CD14-positive monocyte (primary cell): ENCODE data around the gene DHRS2. TPM values are rescaled to one million over a fixed set of nuclear protein-coding genes. Genes with fewer than 3 reads are reported as not detected.

Source experiments
- DNase-seq, 3 donors: peaks; one replicate each; pipeline ENCODE4 v3.0.0-alpha.2; 2011 to 2022
- H2AFZ ChIP-seq: 2 replicates; pipeline ENCODE4 v1.6.0; 2012; ENCODE audit warnings: mild to moderate bottlenecking, low read depth, low read length, inconsistent platforms; ENCODE audit not compliant: insufficient read depth, poor library complexity, severe bottlenecking
- H3K27ac ChIP-seq, 2 donors: 1 replicate in 1 of 2; 2 replicates in 1 of 2; pipeline ENCODE4 v1.5.1; 2012 to 2013; ENCODE audit warnings: low read length in 2 of 2, control low read depth in 1 of 2, inconsistent platforms in 1 of 2, low read depth in 1 of 2, mild to moderate bottlenecking in 1 of 2
- H3K27me3 ChIP-seq, 2 donors: one replicate each; pipeline versions ENCODE4 v1.6.0 to v1.6.1; 2011 to 2013; ENCODE audit warnings: low read length in 2 of 2; ENCODE audit not compliant: control insufficient read depth in 2 of 2, insufficient read depth in 2 of 2
- H3K36me3 ChIP-seq, 2 donors: replicated peaks in 1 of 2; 1 replicate in 1 of 2; 2 replicates in 1 of 2; pipeline versions ENCODE4 v1.5.1 to v1.6.1; 2012 to 2013; ENCODE audit warnings: low read length in 2 of 2, control low read depth in 1 of 2, inconsistent platforms in 1 of 2, mild to moderate bottlenecking in 1 of 2; ENCODE audit not compliant: insufficient read depth in 2 of 2, control insufficient read depth in 1 of 2
- H3K4me1 ChIP-seq, 2 donors: 1 replicate in 1 of 2; 2 replicates in 1 of 2; pipeline versions ENCODE4 v1.5.1 to v1.6.1; 2012 to 2013; ENCODE audit warnings: low read length in 2 of 2, control low read depth in 1 of 2, inconsistent platforms in 1 of 2, mild to moderate bottlenecking in 1 of 2, moderate library complexity in 1 of 2; ENCODE audit not compliant: insufficient read depth in 2 of 2, control insufficient read depth in 1 of 2
- H3K4me2 ChIP-seq: replicated peaks from 2 replicates; pipeline ENCODE3; 2012; ENCODE audit warnings: low read length, moderate library complexity, mild to moderate bottlenecking; ENCODE audit not compliant: poor library complexity, severe bottlenecking; ENCODE audit errors: extremely low read depth
- H3K4me3 ChIP-seq, 3 experiments: fragments of 200-600 bp in 1 of 3; sonication (generic) in 1 of 3; replicated peaks in 1 of 3; 1 replicate in 2 of 3; 2 replicates in 1 of 3; pipeline ENCODE4 v1.5.1; 2011 to 2013; ENCODE audit warnings: low read length in 3 of 3, mild to moderate bottlenecking in 3 of 3, control low read depth in 2 of 3, low read depth in 2 of 3, inconsistent platforms in 1 of 3, moderate library complexity in 1 of 3
- H3K79me2 ChIP-seq: 2 replicates; pipeline ENCODE4 v1.6.0; 2012; ENCODE audit warnings: mild to moderate bottlenecking, control low read depth, inconsistent platforms, low read length, moderate library complexity; ENCODE audit not compliant: insufficient read depth
- H3K9ac ChIP-seq: 2 replicates; pipeline ENCODE4 v1.6.0; 2017; ENCODE audit warnings: low read length, mild to moderate bottlenecking; ENCODE audit not compliant: insufficient read depth, poor library complexity, severe bottlenecking
- H3K9me3 ChIP-seq, 2 donors: replicated peaks in 1 of 2; 1 replicate in 1 of 2; 2 replicates in 1 of 2; pipeline versions ENCODE4 v1.5.1 to v1.6.1; 2012 to 2013; ENCODE audit warnings: low read length in 2 of 2, control low read depth in 1 of 2; ENCODE audit not compliant: control insufficient read depth in 1 of 2, insufficient read depth in 1 of 2
- H4K20me1 ChIP-seq: 2 replicates; pipeline ENCODE4 v1.6.0; 2012; ENCODE audit warnings: mild to moderate bottlenecking, low read length, control low read depth, moderate library complexity; ENCODE audit not compliant: insufficient read depth
- H3K27ac Mint-ChIP-seq, 7 donors: one replicate each; pipeline ENCODE4 v1.8.0; 2020; ENCODE audit warnings: mild to moderate bottlenecking in 7 of 7, mixed read lengths in 7 of 7, moderate library complexity in 6 of 7, inconsistent platforms in 2 of 7
- H3K27me3 Mint-ChIP-seq, 3 donors: one replicate each; pipeline ENCODE4 v1.8.0; 2021 to 2022; ENCODE audit warnings: low read depth in 3 of 3, mild to moderate bottlenecking in 3 of 3, mixed read lengths in 3 of 3, moderate library complexity in 3 of 3, inconsistent platforms in 1 of 3
- H3K36me3 Mint-ChIP-seq, 2 donors: one replicate each; pipeline ENCODE4 v1.8.0; 2020; ENCODE audit warnings: mixed read lengths in 2 of 2, inconsistent platforms in 1 of 2, mild to moderate bottlenecking in 1 of 2
- H3K4me1 Mint-ChIP-seq: one replicate; pipeline ENCODE4 v1.8.0; 2020; ENCODE audit warnings: mild to moderate bottlenecking, mixed read lengths
- H3K4me3 Mint-ChIP-seq, 2 donors: one replicate each; pipeline ENCODE4 v1.8.0; 2020; ENCODE audit warnings: mild to moderate bottlenecking in 2 of 2, mixed read lengths in 2 of 2, moderate library complexity in 1 of 2
- H3K9me3 Mint-ChIP-seq, 7 donors: one replicate each; pipeline ENCODE4 v1.8.0; 2020 to 2022; ENCODE audit warnings: mixed read lengths in 7 of 7, mild to moderate bottlenecking in 6 of 7, moderate library complexity in 6 of 7, inconsistent platforms in 2 of 7
- WGBS: methylation state at CpG from one replicate; pipeline ENCODE4 v1.1.5; 2013; ENCODE audit warnings: missing lambda C conversion rate; ENCODE audit not compliant: insufficient coverage; 5-methylcytosine and 5-hydroxymethylcytosine counted together
- intact Hi-C, 2 donors: fragments of 100-400 bp; cut with micrococcal nuclease; formaldehyde crosslinking; loops; one replicate each; pipeline versions ENCODE4 v1.15.0 to v1.15.1; 2023
- polyA plus RNA-seq, 3 donors: library from polyadenylated mRNA; depleted of rRNA in 1 of 3; unstranded in 2 of 3; stranded (reverse) in 1 of 3; fragments of 300-500 nt in 2 of 3; fragments of >200 nt in 1 of 3; fragmentation: Illumina TruSeq in 2 of 3; gene quantifications; 1 replicate in 2 of 3; 2 replicates in 1 of 3; pipeline ENCODE4 v1.2.3, GENCODE V29; 2012 to 2021
- TF ChIP-seq, protein P1 (sequence below): fragments of 200-600 bp; IDR thresholded peaks from one replicate; pipeline ENCODE4 v1.8.0; 2022; ENCODE audit warnings: antibody characterized with exemption, mild to moderate bottlenecking

Gene DHRS2
- polyA plus RNA-seq, 3 donors = not detected

DNA sequence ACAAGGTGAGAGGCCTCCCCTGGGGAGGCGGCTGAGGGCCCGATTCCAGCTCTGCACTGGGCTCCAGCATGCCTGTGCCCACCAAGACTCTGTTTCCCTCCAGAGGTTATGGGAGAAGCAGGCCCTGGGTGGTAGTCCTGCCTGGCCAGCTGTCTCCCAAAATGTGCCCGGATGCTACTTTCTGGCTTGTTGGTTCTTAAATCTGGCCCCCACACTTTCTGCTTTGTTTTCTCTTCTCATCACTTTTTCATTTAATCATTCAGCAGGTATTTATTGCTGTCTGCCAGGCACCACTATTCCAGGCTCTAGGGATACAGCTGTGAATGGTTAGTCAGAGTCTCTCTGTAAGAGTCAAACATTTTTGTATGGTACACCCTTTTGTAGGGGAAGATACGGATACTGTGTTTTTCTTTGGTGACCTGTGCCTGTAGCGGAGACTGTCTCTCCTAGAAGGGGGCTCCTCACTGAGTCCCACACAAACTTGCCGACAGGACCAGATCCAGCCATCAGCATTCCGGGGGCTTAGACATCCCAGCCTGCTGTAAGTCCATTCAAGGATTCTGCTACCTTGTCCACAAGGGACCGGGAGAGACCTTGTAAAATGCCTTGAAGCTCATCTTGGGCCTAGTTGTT is 3.8 kb downstream of the DHRS2 start:
- no peaks in the 10 kb centered on the region for H3K36me3 Mint-ChIP-seq
- TF ChIP-seq, protein P1, sequence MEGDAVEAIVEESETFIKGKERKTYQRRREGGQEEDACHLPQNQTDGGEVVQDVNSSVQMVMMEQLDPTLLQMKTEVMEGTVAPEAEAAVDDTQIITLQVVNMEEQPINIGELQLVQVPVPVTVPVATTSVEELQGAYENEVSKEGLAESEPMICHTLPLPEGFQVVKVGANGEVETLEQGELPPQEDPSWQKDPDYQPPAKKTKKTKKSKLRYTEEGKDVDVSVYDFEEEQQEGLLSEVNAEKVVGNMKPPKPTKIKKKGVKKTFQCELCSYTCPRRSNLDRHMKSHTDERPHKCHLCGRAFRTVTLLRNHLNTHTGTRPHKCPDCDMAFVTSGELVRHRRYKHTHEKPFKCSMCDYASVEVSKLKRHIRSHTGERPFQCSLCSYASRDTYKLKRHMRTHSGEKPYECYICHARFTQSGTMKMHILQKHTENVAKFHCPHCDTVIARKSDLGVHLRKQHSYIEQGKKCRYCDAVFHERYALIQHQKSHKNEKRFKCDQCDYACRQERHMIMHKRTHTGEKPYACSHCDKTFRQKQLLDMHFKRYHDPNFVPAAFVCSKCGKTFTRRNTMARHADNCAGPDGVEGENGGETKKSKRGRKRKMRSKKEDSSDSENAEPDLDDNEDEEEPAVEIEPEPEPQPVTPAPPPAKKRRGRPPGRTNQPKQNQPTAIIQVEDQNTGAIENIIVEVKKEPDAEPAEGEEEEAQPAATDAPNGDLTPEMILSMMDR = no peak
- intact Hi-C loops = no loop called here
- H3K4me1 ChIP-seq = peaks cover 3 to 4% of the 10 kb centered on the region in 2 donors
- no peaks in the 10 kb centered on the region for H3K36me3 ChIP-seq
- no peak overlapping the region for H2AFZ ChIP-seq
- no peak overlapping the region for H3K4me2 ChIP-seq
- DNase-seq = no peak
- no peaks in the 10 kb centered on the region for H3K79me2 ChIP-seq
- H3K27ac Mint-ChIP-seq = no peak overlapping the region
- H3K9ac ChIP-seq = no peak overlapping the region
- no peaks in the 10 kb centered on the region for H3K9me3 ChIP-seq
- WGBS = 98% methylated on average over 8 of the region's 8 CpGs
- H3K9me3 Mint-ChIP-seq = peaks cover 0 to 14% (median 7%) of the 10 kb centered on the region in 7 donors
- H3K4me3 ChIP-seq = no peak overlapping the region
- no peaks in the 10 kb centered on the region for H4K20me1 ChIP-seq
- peaks cover 0 to 2% (median 1%) of the 10 kb centered on the region in 3 donors for H3K27me3 Mint-ChIP-seq
- no peak overlapping the region for H3K27ac ChIP-seq
- H3K27me3 ChIP-seq = no peaks in the 10 kb centered on the region
- no peak overlapping the region for H3K4me3 Mint-ChIP-seq
- peaks cover under 1% of the 10 kb centered on the region for H3K4me1 Mint-ChIP-seq

DNA sequence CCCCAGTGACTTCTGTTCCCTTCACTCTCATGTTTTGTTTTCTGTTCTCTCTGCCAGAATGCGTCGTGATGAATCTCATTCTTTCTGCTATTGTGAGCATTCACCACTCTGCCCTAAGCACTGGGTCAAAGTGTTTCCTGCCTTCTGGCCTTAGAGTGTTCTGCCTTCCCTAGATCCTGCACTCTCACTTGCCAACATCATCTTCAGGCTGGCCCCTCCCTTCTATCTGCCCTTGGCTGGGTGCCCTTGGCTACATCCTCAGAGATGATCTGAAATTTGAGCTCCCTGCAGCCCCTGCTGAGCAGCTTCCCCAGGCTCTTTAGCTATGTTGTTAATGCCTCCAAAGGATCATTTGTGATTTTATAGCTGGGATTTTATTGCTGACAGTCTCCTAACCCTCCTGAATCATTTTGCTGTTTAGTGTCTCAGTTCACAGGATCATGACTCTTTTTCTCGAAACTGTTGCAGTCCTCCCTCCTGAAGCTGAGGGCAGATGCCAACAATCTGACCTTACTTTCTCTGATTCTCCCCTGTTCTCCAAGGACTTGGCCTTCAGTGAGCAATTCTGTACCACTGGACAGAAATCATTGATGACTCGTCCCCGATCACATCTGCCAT is 4.5 kb downstream of the DHRS2 start:
- H3K4me2 ChIP-seq = no peak overlapping the region

More for the DNA sequence above, 4.5 kb downstream of the DHRS2 start:
- no peaks in the 10 kb centered on the region for H3K27me3 ChIP-seq
- peaks cover 3 to 4% of the 10 kb centered on the region in 2 donors for H3K4me1 ChIP-seq
- no peak overlapping the region for H3K9ac ChIP-seq
- H3K4me3 ChIP-seq = no peak overlapping the region
- TF ChIP-seq, protein P1 = no peak
- Mint-ChIP-seq H3K27me3 (peaks cover 0 to 2% (median 1%) of the 10 kb centered on the region in 3 donors), H3K4me3 (no peak overlapping the region), H3K27ac (no peak overlapping the region), H3K4me1 (no peaks in the 10 kb centered on the region), H3K36me3 (no peaks in the 10 kb centered on the region), H3K9me3 (peaks cover 0 to 14% (median 7%) of the 10 kb centered on the region in 7 donors)
- H3K36me3 ChIP-seq = no peaks in the 10 kb centered on the region
- 94% methylated on average over 5 of the region's 5 CpGs for WGBS
- no peak overlapping the region for H2AFZ ChIP-seq
- no peaks in the 10 kb centered on the region for H3K79me2 ChIP-seq
- no peaks in the 10 kb centered on the region for H4K20me1 ChIP-seq
- H3K27ac ChIP-seq = no peak overlapping the region
- intact Hi-C loops = no loop called here
- H3K9me3 ChIP-seq = no peaks in the 10 kb centered on the region
- DNase-seq = no peak
